ACC112 (cell line): ENCODE measurements around the gene SLC50A1.
"Not testable (repeated sequence)": the region's sequence is repeated elsewhere in the genome, so short reads cannot be mapped to it uniquely, and the experiment has no call there.

Experiments used
- H2AFZ ChIP-seq: fragments of 200-600 bp; sonication (generic); one replicate; pipeline ENCODE4 v1.6.0; 2017; ENCODE audit warnings: antibody characterized with exemption, low read length; ENCODE audit not compliant: unreplicated experiment
- H3K27ac ChIP-seq: fragments of 200-600 bp; sonication (generic); 2 replicates; pipeline ENCODE4 v1.5.1; 2014; ENCODE audit warnings: low read depth, mild to moderate bottlenecking, antibody characterized with exemption, low read length, moderate library complexity
- H3K27me3 ChIP-seq: fragments of 200-600 bp; sonication (generic); 2 replicates; pipeline ENCODE4 v1.6.1; 2014; ENCODE audit warnings: mild to moderate bottlenecking, antibody characterized with exemption, low read length, moderate library complexity, mixed read lengths; ENCODE audit not compliant: insufficient read depth
- H3K36me3 ChIP-seq: fragments of 200-600 bp; sonication (generic); 2 replicates; pipeline ENCODE4 v1.6.1; 2016; ENCODE audit warnings: mild to moderate bottlenecking, antibody characterized with exemption, low read length, moderate library complexity, mixed read lengths; ENCODE audit not compliant: insufficient read depth
- H3K4me1 ChIP-seq: fragments of 200-600 bp; sonication (generic); one replicate; pipeline ENCODE4 v1.6.1; 2016; ENCODE audit warnings: low read length, mixed read lengths; ENCODE audit not compliant: insufficient read depth, unreplicated experiment, control insufficient read depth
- H3K4me3 ChIP-seq: fragments of 200-600 bp; sonication (generic); 2 replicates; pipeline ENCODE4 v1.5.1; 2014; ENCODE audit warnings: mild to moderate bottlenecking, low read depth, low read length
- H3K79me2 ChIP-seq: fragments of 200-600 bp; sonication (generic); one replicate; pipeline ENCODE4 v1.6.0; 2016; ENCODE audit warnings: low read length; ENCODE audit not compliant: control insufficient read depth, unreplicated experiment, insufficient read depth

Gene SLC50A1

DNA sequence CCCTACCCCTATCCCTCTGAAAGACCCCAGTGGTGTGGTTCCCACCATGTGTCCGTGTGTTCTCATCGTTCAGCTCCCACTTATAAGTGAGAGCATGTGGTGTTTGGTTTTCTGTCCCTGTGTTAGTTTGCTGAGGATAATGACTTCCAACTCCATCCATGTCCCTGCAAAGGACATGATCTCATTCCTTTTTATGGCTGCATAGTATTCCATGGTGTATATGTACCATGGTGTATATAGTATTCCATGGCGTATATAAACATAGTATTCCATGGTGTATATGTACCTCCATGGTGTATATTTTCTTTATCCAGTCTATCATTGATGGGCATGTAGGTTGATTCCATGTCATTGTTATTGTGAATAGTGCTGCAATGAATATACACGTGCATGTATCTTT lies 28.1 kb downstream of the SLC50A1 start:
- H3K79me2 ChIP-seq: not testable (repeated sequence)

DNA sequence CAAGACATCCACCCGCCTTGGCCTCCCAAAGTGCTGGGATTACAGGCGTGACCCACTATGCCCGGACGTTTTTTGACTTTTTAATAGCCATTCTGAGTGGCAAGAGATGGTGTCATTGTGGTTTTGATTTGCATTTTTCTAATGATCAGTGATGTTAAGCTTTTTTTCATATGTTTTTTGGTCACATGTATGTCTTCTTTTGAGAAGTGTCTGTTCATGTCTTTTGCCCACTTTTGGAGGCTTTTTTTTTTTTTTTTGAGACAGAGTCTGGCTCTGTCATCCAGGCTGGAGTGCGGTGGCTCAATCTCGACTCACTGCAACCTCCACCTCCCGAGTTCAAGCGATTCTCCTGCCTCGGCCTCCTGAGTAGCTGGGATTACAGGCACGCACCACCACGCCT lies 29.0 kb downstream of the SLC50A1 start:
- not testable (repeated sequence) for H3K27me3 ChIP-seq, H3K79me2 ChIP-seq, H3K4me1 ChIP-seq, H3K4me3 ChIP-seq, H2AFZ ChIP-seq, H3K27ac ChIP-seq, H3K36me3 ChIP-seq

More for the DNA sequence above, 28.1 kb downstream of the SLC50A1 start:
- not testable (repeated sequence) for H3K4me3 ChIP-seq, H3K4me1 ChIP-seq, H3K27me3 ChIP-seq, H3K36me3 ChIP-seq, H2AFZ ChIP-seq, H3K27ac ChIP-seq

DNA sequence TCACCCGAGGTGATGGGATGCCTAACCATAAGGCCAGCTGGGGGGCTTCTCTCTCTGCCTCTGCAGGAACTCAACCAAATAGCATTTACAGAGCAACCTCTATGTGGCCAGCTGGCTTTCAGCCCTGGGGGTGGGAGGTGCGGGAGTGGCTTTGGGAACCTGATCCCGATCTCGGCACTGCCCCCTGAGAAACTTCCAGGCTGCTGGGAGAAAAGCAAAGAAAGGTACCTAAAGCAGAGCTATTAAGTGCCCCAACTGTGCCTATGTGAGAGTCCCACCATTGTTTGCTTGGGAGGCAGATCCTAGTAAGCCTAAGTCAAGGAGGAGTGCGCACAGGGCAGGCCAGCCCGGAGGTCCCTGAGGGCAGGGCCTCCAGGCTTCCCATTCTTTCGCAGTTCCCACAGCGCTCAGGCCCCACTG lies 30.4 kb downstream of the SLC50A1 start:
- Histone ChIP-seq H2AFZ (no peak overlapping the region), H3K27ac (no peak overlapping the region), H3K36me3 (no peaks in the 10 kb centered on the region), H3K79me2 (no peaks in the 10 kb centered on the region), H3K4me3 (no peak overlapping the region), H3K4me1 (no peaks in the 10 kb centered on the region), H3K27me3 (no peaks in the 10 kb centered on the region)

DNA sequence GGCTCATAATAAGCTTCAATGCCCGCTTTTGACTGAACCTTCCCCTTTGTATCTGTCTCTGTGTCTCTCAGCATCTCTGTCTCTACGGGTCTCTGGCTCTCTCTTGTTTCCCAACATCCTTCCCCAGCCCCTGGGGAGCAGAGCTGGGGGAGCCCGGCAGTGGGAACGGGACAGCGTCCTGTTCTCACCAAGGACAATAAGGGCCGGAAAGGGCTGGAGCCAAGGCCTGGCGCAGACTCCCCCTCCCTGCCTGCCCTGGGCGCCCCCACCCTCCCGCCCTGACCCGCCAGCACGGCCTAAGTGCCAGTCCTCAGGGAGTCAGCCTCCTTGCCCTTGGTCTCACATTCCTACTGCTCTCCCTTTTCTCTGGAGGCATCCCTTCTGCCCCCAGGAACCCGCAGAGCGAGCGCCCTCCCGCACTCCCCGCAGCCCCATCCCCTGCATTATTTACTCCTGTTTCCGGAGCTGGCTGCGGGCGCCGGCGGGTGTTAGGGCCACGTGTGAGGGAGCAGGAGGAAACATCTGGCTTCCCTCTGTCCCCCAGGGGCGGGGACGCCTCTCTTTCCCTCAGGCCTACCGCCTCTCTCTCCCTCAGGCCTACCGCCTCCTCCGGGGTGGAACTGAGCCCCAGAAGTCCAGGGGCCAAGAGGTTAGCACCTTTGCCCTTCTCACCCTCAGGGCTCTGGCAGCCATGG lies 31.0 kb downstream of the SLC50A1 start:
- Histone ChIP-seq H3K36me3 (no peaks in the 10 kb centered on the region), H3K4me3 (no peak overlapping the region), H3K27ac (no peak overlapping the region), H3K27me3 (no peaks in the 10 kb centered on the region), H2AFZ (no peak overlapping the region), H3K79me2 (peaks cover 5% of the 10 kb centered on the region), H3K4me1 (no peaks in the 10 kb centered on the region)

DNA sequence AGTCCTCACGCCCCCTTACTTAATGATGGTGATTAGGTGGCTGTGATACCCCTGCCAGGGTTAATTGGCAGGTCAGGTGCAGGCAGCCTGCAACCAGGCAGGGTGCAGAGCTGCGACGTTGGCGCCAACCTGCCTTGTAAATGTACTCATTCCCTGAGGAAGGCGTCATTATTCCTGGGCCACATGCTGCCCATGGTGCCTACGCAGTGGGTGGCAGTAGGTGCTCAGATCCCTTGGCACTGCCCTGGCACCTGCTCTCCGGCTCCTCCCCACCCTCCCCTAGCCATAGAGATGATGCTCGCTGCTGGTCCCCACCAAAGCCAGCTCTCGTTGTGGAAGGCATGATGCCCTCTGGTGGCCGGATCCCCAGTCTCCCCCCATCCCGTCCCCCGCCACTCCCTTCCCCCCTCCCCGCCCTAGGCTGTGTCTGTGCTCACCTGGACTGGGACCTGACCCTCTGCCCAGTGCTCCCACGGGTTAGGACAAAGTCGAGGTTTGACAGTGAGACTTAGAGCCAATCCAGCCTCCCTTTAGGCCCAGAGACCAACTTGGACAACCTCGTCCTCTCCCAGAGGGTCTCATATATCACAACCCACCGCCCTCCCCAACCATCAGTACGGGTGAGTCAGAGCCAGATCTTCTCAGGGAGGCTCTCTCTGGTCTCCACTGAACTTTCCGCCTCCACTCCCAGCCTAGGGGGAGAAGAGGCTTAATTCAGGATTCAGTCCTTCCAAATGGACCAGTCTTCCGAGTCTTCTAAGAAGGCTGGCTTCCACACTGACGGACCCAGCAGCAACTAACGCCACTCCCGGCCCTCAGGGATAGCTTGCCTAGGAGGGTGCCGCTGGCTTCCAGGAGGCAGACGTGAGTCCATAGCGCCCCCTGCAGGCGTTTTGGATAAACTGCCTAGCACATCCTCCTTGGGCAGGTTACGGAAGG lies 31.8 kb downstream of the SLC50A1 start:
- peak overlapping the region; percentile 6 for H2AFZ ChIP-seq
- no peak overlapping the region for H3K4me3 ChIP-seq
- H3K27me3 ChIP-seq: no peaks in the 10 kb centered on the region
- no peaks in the 10 kb centered on the region for H3K36me3 ChIP-seq
- H3K4me1 ChIP-seq: peaks cover 6% of the 10 kb centered on the region
- no peak overlapping the region for H3K27ac ChIP-seq
- peaks cover 13% of the 10 kb centered on the region for H3K79me2 ChIP-seq

DNA sequence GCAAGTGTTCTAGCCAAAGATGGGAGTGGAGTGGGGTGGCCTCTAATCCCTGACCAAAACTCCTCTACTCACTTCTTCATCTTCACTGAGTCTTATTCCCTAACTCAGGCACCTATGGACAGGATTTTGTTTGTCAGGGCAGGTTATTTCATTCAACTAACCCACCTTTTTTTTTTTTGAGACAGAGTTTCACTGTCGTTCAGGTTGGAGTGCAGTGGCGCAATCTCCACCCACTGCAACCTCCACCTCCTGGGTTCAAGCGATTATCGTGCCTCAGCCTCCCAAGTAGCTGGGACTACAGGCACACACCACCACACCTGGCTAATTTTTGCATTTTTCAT lies 32.4 kb downstream of the SLC50A1 start:
- H3K36me3 ChIP-seq, H3K4me3 ChIP-seq, H2AFZ ChIP-seq, H3K27me3 ChIP-seq, H3K4me1 ChIP-seq, H3K27ac ChIP-seq: not testable (repeated sequence)
- peaks cover 16% of the 10 kb centered on the region for H3K79me2 ChIP-seq

DNA sequence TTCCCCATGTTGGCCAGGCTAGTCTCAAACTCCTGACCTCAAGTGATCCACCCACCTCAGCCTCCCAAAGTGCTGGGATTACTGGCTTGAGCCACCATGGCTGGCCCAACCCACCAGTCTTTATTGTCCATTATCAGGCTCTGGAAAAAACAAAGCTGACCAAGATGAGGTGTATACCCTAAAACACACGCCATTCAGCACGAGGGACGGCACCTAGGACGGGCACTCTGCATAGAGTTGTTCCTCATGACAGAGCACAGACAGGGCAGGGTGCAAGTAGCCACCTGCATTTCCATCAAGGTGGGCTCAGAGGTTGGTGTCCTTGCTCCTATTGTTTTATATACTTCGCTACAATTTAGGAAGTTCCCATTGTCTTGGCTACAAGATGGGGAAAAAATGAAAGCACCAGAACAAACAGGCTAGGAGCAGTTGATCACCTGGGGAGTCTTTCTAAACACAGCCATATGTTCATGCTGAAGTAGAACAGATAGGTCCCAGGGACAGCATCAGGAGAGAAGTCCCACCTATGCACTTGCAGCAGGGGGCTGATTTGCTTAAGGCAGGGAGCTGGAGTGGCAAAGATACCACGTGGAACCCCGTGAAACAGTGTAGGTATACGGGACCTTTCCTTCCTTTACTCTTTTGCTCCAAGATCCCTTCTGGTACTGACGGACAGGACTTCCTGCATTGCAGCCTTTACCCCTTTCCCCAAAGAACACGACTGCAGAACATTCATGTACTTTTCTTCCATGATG lies 33.0 kb downstream of the SLC50A1 start:
- Histone ChIP-seq H2AFZ (no peak overlapping the region), H3K36me3 (no peaks in the 10 kb centered on the region), H3K27me3 (no peaks in the 10 kb centered on the region), H3K27ac (no peak overlapping the region), H3K4me1 (peaks cover 6% of the 10 kb centered on the region), H3K79me2 (peaks cover 16% of the 10 kb centered on the region), H3K4me3 (no peak overlapping the region)

DNA sequence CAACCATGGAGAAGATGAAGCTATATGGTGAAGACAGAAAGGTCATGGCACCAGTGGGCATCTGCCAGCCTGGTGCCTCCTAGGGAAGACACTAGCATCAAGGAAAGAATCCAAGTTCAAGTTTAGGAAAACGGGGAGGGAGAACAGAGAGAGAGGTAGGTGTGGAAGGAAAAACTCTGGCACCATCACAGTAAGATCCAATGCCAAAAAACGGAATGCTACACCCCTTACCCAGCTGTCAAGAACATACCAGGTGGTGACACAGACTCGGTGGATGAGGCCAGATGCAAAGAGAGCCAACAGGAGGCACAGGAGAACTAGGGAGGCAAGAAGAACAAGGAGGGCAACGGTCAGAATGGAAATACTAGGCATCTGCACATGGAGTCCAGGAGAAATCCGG lies 33.9 kb downstream of the SLC50A1 start:
- H3K4me1 ChIP-seq: peaks cover 6% of the 10 kb centered on the region

DNA sequence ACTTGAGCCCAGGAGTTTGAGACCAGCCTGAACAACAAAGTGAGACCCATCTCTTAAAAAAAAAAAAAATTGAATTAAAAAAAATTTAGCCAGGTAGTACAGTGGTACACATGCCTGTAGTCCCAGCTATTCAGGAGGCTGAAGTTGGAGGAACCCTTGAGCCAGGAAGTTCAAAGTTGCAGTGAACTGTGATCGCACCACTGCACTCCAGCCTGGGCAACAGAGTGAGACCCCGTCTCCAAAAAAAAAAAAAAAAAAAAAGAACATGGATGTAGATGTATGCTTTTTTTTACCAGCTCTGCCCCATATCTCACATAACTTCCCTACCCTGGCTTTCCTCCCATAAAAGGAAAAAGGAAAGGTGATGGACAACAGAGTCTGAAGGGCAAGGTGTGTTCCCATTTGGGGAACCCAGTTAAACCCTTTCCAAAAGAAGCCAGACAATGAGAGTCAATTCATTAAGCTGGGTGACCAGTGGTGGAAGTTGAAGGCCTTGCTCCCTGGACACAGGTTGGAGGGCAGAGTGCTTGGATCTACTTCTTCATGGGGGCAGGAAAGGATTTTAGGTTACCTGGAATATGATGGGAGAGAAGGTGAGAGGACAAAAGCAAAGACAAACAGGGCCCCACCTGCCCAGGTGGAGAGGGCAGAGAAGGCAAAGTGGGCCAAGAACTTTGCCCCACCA lies 34.6 kb downstream of the SLC50A1 start:
- Histone ChIP-seq H2AFZ (no peak overlapping the region), H3K4me3 (no peak overlapping the region), H3K27me3 (no peaks in the 10 kb centered on the region), H3K36me3 (no peaks in the 10 kb centered on the region), H3K27ac (no peak overlapping the region), H3K4me1 (peaks cover 6% of the 10 kb centered on the region), H3K79me2 (peaks cover 23% of the 10 kb centered on the region)

More for the DNA sequence above, 33.9 kb downstream of the SLC50A1 start:
- H3K27me3 ChIP-seq: no peaks in the 10 kb centered on the region
- no peak overlapping the region for H2AFZ ChIP-seq
- H3K27ac ChIP-seq: no peak overlapping the region
- peaks cover 23% of the 10 kb centered on the region for H3K79me2 ChIP-seq
- no peak overlapping the region for H3K4me3 ChIP-seq
- H3K36me3 ChIP-seq: no peaks in the 10 kb centered on the region

DNA sequence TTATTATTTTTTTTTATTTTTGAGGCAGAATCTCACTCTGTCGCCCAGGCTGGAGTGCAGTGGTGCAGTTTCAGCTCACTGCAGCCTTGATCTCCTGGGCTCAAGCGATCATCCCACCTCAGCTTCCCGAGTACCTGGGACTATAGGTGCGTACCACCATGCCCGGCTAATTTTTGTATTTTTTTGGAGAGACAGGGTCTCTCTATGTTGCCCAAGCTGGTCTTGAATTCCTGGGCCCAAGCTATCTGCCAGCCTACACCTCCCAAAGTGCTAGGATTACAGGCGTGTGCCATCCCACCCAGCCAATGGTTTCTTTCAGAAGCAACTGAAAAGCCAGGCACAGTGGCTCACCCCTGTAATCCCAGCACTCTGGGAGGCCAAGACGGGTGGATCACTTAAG lies 35.2 kb downstream of the SLC50A1 start:
- Histone ChIP-seq H3K79me2 (peaks cover 23% of the 10 kb centered on the region), H3K27ac (no peak overlapping the region), H3K4me3 (no peak overlapping the region), H3K36me3 (no peaks in the 10 kb centered on the region), H2AFZ (no peak overlapping the region), H3K27me3 (no peaks in the 10 kb centered on the region), H3K4me1 (peaks cover 6% of the 10 kb centered on the region)
